PC-3 (cell line): ENCODE measurements around the gene ASB2.

Experiments used
- EZH2 ChIP-seq: fragments of 300-600 bp; sonication (generic); IDR thresholded peaks from one replicate; pipeline ENCODE4 v1.6.1; 2017; ENCODE audit warnings: antibody characterized with exemption, mild to moderate bottlenecking, low read length; ENCODE audit not compliant: unreplicated experiment
- EZH2phosphoT487 ChIP-seq: fragments of 300-600 bp; sonication (generic); IDR thresholded peaks from 2 replicates; pipeline ENCODE4 v1.6.1; 2018; ENCODE audit warnings: mild to moderate bottlenecking, antibody characterized with exemption, low read length, borderline replicate concordance
- TF ChIP-seq, protein P1 (sequence below): fragments of 300-600 bp; sonication (generic); conservative IDR thresholded peaks from 2 replicates; pipeline ENCODE4 v1.5.1; 2017; ENCODE audit warnings: antibody characterized with exemption, low read depth, mild to moderate bottlenecking, low read length

DNA sequence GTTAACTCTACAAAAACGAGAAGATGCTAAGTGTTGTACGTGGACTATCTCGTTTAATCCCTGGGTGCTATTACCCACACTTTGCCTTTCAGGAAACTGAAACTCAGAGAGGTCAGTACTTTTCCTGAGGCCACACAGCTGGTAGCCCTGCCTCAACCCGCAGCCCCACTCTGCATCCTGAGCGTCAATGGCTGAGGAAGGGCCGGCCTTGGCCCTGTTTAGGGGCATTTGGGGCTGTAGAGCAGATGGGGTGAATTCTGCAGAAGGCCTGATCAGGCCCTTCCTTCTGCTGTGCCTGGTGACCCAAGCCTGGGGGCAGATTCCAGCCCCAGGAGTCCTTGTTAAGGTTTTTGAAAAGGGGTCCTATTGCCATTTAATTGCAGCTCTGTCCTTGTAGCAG lies 17.0 kb upstream of the ASB2 start:
- TF ChIP-seq EZH2phosphoT487 (no peak), EZH2 (no peak)
- TF ChIP-seq, protein P1, sequence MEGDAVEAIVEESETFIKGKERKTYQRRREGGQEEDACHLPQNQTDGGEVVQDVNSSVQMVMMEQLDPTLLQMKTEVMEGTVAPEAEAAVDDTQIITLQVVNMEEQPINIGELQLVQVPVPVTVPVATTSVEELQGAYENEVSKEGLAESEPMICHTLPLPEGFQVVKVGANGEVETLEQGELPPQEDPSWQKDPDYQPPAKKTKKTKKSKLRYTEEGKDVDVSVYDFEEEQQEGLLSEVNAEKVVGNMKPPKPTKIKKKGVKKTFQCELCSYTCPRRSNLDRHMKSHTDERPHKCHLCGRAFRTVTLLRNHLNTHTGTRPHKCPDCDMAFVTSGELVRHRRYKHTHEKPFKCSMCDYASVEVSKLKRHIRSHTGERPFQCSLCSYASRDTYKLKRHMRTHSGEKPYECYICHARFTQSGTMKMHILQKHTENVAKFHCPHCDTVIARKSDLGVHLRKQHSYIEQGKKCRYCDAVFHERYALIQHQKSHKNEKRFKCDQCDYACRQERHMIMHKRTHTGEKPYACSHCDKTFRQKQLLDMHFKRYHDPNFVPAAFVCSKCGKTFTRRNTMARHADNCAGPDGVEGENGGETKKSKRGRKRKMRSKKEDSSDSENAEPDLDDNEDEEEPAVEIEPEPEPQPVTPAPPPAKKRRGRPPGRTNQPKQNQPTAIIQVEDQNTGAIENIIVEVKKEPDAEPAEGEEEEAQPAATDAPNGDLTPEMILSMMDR = no peak
